Endothelial cell of umbilical vein (primary cell): ENCODE measurements around the gene DMRT3. TPM values are rescaled to one million over a fixed set of nuclear protein-coding genes. Genes with fewer than 3 reads are reported as not detected.

Source experiments
- BruUV-seq: library from RNA; stranded (reverse); fragments of 400-500 nt; replicated peaks from 2 replicates; lab custom pipeline; 2021; lab: Mats Ljungman, UMichigan
- CTCF ChIA-PET: fragments of 300-600, 350-600 bp; sonication (Branson Sonifier 250); formaldehyde crosslinking; loops from one replicate; lab custom pipeline; 2021; ENCODE audit warnings: antibody characterized with exemption, inconsistent platforms; lab: Charles Lee
- POLR2A ChIA-PET: fragments of 300-600, 350-600 bp; sonication (Branson Sonifier 250); formaldehyde crosslinking; loops from one replicate; lab custom pipeline; 2021; ENCODE audit warnings: antibody characterized with exemption, inconsistent platforms; lab: Charles Lee
- DNase-seq: peaks from one replicate; pipeline ENCODE4 v3.0.0-alpha.2; 2011; ENCODE audit warnings: low read depth, low spot score
- FAIRE-seq: peaks from 2 replicates; lab custom pipeline; 2011; peaks lifted over from hg19 to GRCh38; lab: Jason Lieb, UNC
- H2AFZ ChIP-seq: 2 replicates; pipeline ENCODE4 v1.6.0; 2012; ENCODE audit warnings: low read depth, low read length, control low read depth, inconsistent platforms
- H3K27ac ChIP-seq: 2 replicates; pipeline ENCODE4 v1.5.1; 2011; ENCODE audit warnings: low read depth, mild to moderate bottlenecking, control low read depth, low read length, moderate library complexity; ENCODE audit not compliant: insufficient read depth
- H3K27me3 ChIP-seq, 2 experiments: 2 replicates each; pipeline versions ENCODE4 v1.6.0 to v1.6.1; 2011; ENCODE audit warnings: low read length in 2 of 2, mixed read lengths in 1 of 2; ENCODE audit not compliant: control insufficient read depth in 2 of 2, insufficient read depth in 2 of 2
- H3K36me3 ChIP-seq, 2 experiments: 2 replicates in 1 of 2; 3 replicates in 1 of 2; pipeline ENCODE4 v1.5.1; 2011; ENCODE audit warnings: low read length in 2 of 2, mild to moderate bottlenecking in 1 of 2, moderate library complexity in 1 of 2; ENCODE audit not compliant: control insufficient read depth in 2 of 2, insufficient read depth in 2 of 2; ENCODE audit errors: extremely low read depth in 1 of 2
- H3K4me1 ChIP-seq: 3 replicates; pipeline ENCODE4 v1.5.1; 2011; ENCODE audit warnings: mild to moderate bottlenecking, low read length; ENCODE audit not compliant: control insufficient read depth, insufficient read depth; ENCODE audit errors: extremely low read depth
- H3K4me2 ChIP-seq: 2 replicates; pipeline ENCODE4 v1.6.1; 2011; ENCODE audit warnings: low read length, control low read depth, mixed read lengths; ENCODE audit not compliant: insufficient read depth
- H3K4me3 ChIP-seq, 3 experiments: fragments of 200-600 bp in 1 of 3; sonication (generic), shearing (Covaris generic) in 1 of 3; replicated peaks in 1 of 3; 2 replicates each; pipeline ENCODE4 v1.5.1; 2011 to 2016; ENCODE audit warnings: control low read depth in 3 of 3, low read length in 3 of 3, mild to moderate bottlenecking in 2 of 3, inconsistent platforms in 1 of 3, low read depth in 1 of 3, moderate library complexity in 1 of 3; ENCODE audit not compliant: insufficient read depth in 1 of 3
- H3K79me2 ChIP-seq: 2 replicates; pipeline ENCODE4 v1.6.0; 2012; ENCODE audit warnings: low read length, inconsistent platforms; ENCODE audit not compliant: control insufficient read depth, insufficient read depth
- H3K9ac ChIP-seq: replicated peaks from 2 replicates; pipeline ENCODE3; 2011; ENCODE audit warnings: low read length, control low read depth; ENCODE audit not compliant: insufficient read depth; ENCODE audit errors: extremely low read depth
- H3K9me1 ChIP-seq: replicated peaks from 3 replicates; pipeline ENCODE4 v1.6.0; 2011; ENCODE audit warnings: mild to moderate bottlenecking, low read length; ENCODE audit not compliant: control insufficient read depth, insufficient read depth; ENCODE audit errors: extremely low read depth
- H3K9me3 ChIP-seq: replicated peaks from 2 replicates; pipeline ENCODE4 v1.5.1; 2012; ENCODE audit warnings: low read length, inconsistent platforms; ENCODE audit not compliant: control insufficient read depth, insufficient read depth
- H4K20me1 ChIP-seq: replicated peaks from 2 replicates; pipeline ENCODE3; 2011; ENCODE audit warnings: mild to moderate bottlenecking, low read length; ENCODE audit not compliant: control insufficient read depth, insufficient read depth; ENCODE audit errors: extremely low read depth
- CTCF ChIP-seq, 2 donors: IDR thresholded peaks; 1 replicate in 1 of 2; 2 replicates in 1 of 2; pipeline ENCODE4 v1.5.1; 2011; ENCODE audit warnings: low read length in 2 of 2, mild to moderate bottlenecking in 2 of 2, moderate library complexity in 2 of 2, control low read depth in 1 of 2, inconsistent platforms in 1 of 2, low read depth in 1 of 2; ENCODE audit not compliant: insufficient read depth in 1 of 2; ENCODE audit errors: extremely low read depth in 1 of 2
- EZH2 ChIP-seq: IDR thresholded peaks from 2 replicates; pipeline ENCODE4 v1.6.1; 2012; ENCODE audit warnings: borderline replicate concordance, low read depth, mild to moderate bottlenecking, moderate library complexity, low read length, inconsistent platforms; ENCODE audit not compliant: severe bottlenecking
- FOS ChIP-seq: IDR thresholded peaks from 2 replicates; pipeline ENCODE4 v1.6.1; 2011; ENCODE audit warnings: mild to moderate bottlenecking, low read length, moderate library complexity, borderline replicate concordance; ENCODE audit not compliant: insufficient read depth
- GATA2 ChIP-seq: IDR thresholded peaks from 2 replicates; pipeline ENCODE4 v1.7.0; 2011; ENCODE audit warnings: low read depth, mild to moderate bottlenecking, moderate library complexity, mixed read lengths, low read length; ENCODE audit not compliant: insufficient read length, insufficient read depth
- JUN ChIP-seq: IDR thresholded peaks from 2 replicates; pipeline ENCODE4 v1.6.1; 2011; ENCODE audit warnings: borderline replicate concordance, low read depth; ENCODE audit not compliant: insufficient read length, insufficient read depth
- MAX ChIP-seq: IDR thresholded peaks from 2 replicates; pipeline ENCODE4 v1.6.1; 2011; ENCODE audit not compliant: insufficient read depth, insufficient read length
- MYC ChIP-seq: IDR thresholded peaks from one replicate; pipeline ENCODE4 v1.6.1; 2011; ENCODE audit warnings: mild to moderate bottlenecking, low read depth, low read length
- POLR2A ChIP-seq: IDR thresholded peaks from 2 replicates; pipeline ENCODE4 v1.6.1; 2012; ENCODE audit warnings: low read depth, mild to moderate bottlenecking, control low read depth, low read length
- POLR2AphosphoS5 ChIP-seq: IDR thresholded peaks from 2 replicates; pipeline ENCODE4 v1.6.1; 2012; ENCODE audit warnings: low read depth, mild to moderate bottlenecking, control low read depth, low read length, moderate library complexity; ENCODE audit not compliant: insufficient read depth
- dilution Hi-C: fragments of 300-500 bp; cut with MboI; formaldehyde crosslinking; loops from one replicate; pipeline ENCODE4 v1.15.0; 2019; ENCODE audit warnings: low sequenced_read_pairs; ENCODE audit not compliant: extremely low pct_ligation_motif_present
- intact Hi-C: fragments of 100-400 bp; cut with micrococcal nuclease; formaldehyde crosslinking; loops from one replicate; pipeline ENCODE4 v1.10.0; 2022
- polyA plus RNA-seq, 4 experiments: library from polyadenylated mRNA; depleted of rRNA in 3 of 4; stranded (reverse) in 3 of 4; unstranded in 1 of 4; fragments of >200 nt; gene quantifications; 2 replicates each; pipeline versions ENCODE4 v1.2.1 to v1.2.3, GENCODE V29; 2011 to 2012; ENCODE audit warnings: missing spikeins in 1 of 4
- total RNA-seq: library from RNA; stranded (reverse); gene quantifications from 2 replicates; pipeline ENCODE4 v1.2.3, GENCODE V29; 2021

The DMRT3 gene
- total and polyA plus RNA-seq, 2 donors (not counting 3 experiments of a cell fraction or from before 2014, with no cell fraction given): not detected

DNA sequence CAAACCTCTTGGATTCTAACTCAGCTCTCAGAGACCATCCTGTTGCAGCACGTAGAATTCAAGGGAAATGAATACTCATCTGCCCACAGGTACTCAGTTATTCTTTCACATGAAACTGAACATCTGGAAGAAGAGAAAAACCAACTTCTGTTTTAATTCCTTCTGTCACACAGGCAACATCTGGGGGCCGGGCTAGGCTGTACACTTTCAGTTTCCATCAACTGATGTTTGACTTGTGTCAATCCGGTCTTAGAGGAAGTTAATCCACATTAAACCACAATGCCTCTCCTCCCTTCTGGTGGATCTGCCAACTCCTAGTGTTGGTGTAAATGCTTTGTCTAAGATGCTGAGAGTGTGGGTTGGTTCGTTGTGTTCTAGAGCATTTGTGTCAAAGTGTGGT, 17.6 kb downstream of the DMRT3 start:
- H4K20me1 ChIP-seq: no peaks in the 10 kb centered on the region
- no peaks in the 10 kb centered on the region for H3K9me3 ChIP-seq
- no peaks in the 10 kb centered on the region for H3K36me3 ChIP-seq
- DNase-seq: no peak
- intact Hi-C loops: no loop called here
- H3K4me2 ChIP-seq: no peak overlapping the region
- no peak overlapping the region for H3K27ac ChIP-seq
- no peak overlapping the region for H3K4me3 ChIP-seq
- H2AFZ ChIP-seq: no peak overlapping the region
- no peak overlapping the region for H3K9ac ChIP-seq
- TF ChIP-seq MYC (no peak), FOS (no peak), POLR2A (no peak), EZH2 (no peak), JUN (no peak), GATA2 (no peak), MAX (no peak), CTCF (IDR thresholded peaks at IDR 0.05; ENCODE audit: extremely low read depth in 1 of 2, insufficient read depth in 1 of 2, low read depth in 1 of 2, low read length in 2 of 2) (no peak), POLR2AphosphoS5 (no peak)
- dilution Hi-C loops: no loop called here
- POLR2A ChIA-PET: no interaction called here
- no peaks in the 10 kb centered on the region for H3K79me2 ChIP-seq
- CTCF ChIA-PET: no interaction called here
- no peaks in the 10 kb centered on the region for H3K9me1 ChIP-seq
- no peak for FAIRE-seq
- BruUV-seq: no TSS peak
- H3K4me1 ChIP-seq: no peaks in the 10 kb centered on the region
- no peaks in the 10 kb centered on the region for H3K27me3 ChIP-seq
